IMR-90 (cell line): ENCODE measurements around the gene SUN5. TPM values are rescaled to one million over a fixed set of nuclear protein-coding genes. Genes with fewer than 3 reads are reported as not detected.

Experiments
- ATAC-seq: fragments of 200-7000 bp; cut with Tn5 transposase; 2 replicates; pipeline ENCODE4 v1.9.1; 2020; ENCODE audit warnings: low read depth, mild to moderate bottlenecking, moderate library complexity
- BruUV-seq: library from RNA; stranded (reverse); fragments of 400-500 nt; replicated peaks from 2 replicates; lab custom pipeline; 2021; lab: Mats Ljungman, UMichigan
- CTCF ChIA-PET: fragments of 300-600 bp; formaldehyde crosslinking; extraction: SDS; loops from one replicate; lab custom pipeline; 2021; ENCODE audit warnings: antibody characterized with exemption; lab: Yijun Ruan, JAX
- POLR2A ChIA-PET: fragments of 300-600 bp; sonication (Branson Sonifier 250); formaldehyde crosslinking; loops from one replicate; lab custom pipeline; 2022; ENCODE audit warnings: antibody characterized with exemption; ENCODE audit not compliant: unreplicated experiment; lab: Charles Lee
- DNase-seq: peaks from one replicate; pipeline ENCODE4 v3.0.0; 2013
- H2AFZ ChIP-seq: replicated peaks from 2 replicates; pipeline ENCODE3; 2013; ENCODE audit warnings: low read length, mild to moderate bottlenecking; ENCODE audit not compliant: poor library complexity
- H2AK5ac ChIP-seq: 2 replicates; pipeline ENCODE4 v1.6.1; 2013; ENCODE audit warnings: low read depth, low read length, inconsistent platforms
- H2AK9ac ChIP-seq: replicated peaks from 2 replicates; pipeline ENCODE3; 2013; ENCODE audit warnings: mild to moderate bottlenecking, low read depth, low read length, moderate library complexity; ENCODE audit not compliant: poor library complexity
- H2BK120ac ChIP-seq: 2 replicates; pipeline ENCODE4 v1.6.1; 2013; ENCODE audit warnings: low read depth, low read length, inconsistent platforms
- H2BK15ac ChIP-seq: 3 replicates; pipeline ENCODE4 v1.6.1; 2013; ENCODE audit warnings: low read depth, low read length, inconsistent platforms
- H2BK20ac ChIP-seq: 2 replicates; pipeline ENCODE4 v1.6.1; 2013; ENCODE audit warnings: low read depth, mild to moderate bottlenecking, inconsistent platforms, low read length, moderate library complexity
- H2BK5ac ChIP-seq: 2 replicates; pipeline ENCODE4 v1.6.1; 2013; ENCODE audit warnings: mild to moderate bottlenecking, low read depth, low read length, inconsistent platforms; ENCODE audit not compliant: poor library complexity, severe bottlenecking
- H3K14ac ChIP-seq: replicated peaks from 2 replicates; pipeline ENCODE4 v1.6.1; 2013; ENCODE audit warnings: low read depth, low read length, inconsistent platforms
- H3K18ac ChIP-seq: 2 replicates; pipeline ENCODE4 v1.6.1; 2013; ENCODE audit warnings: low read depth, low read length, control low read depth
- H3K23ac ChIP-seq: 2 replicates; pipeline ENCODE4 v1.6.1; 2013; ENCODE audit warnings: low read depth, low read length, inconsistent platforms
- H3K27ac ChIP-seq: 2 replicates; pipeline ENCODE4 v1.5.1; 2013; ENCODE audit warnings: mild to moderate bottlenecking, control low read depth, low read length; ENCODE audit not compliant: insufficient read depth
- H3K27me3 ChIP-seq: 2 replicates; pipeline ENCODE4 v1.6.1; 2013; ENCODE audit warnings: low read length; ENCODE audit not compliant: control insufficient read depth, insufficient read depth
- H3K36me3 ChIP-seq: 2 replicates; pipeline ENCODE4 v1.6.1; 2013; ENCODE audit warnings: low read length, mixed read lengths; ENCODE audit not compliant: control insufficient read depth, insufficient read depth
- H3K4ac ChIP-seq: 2 replicates; pipeline ENCODE4 v1.6.1; 2013; ENCODE audit warnings: low read depth, low read length, inconsistent platforms
- H3K4me1 ChIP-seq: 2 replicates; pipeline ENCODE4 v1.6.1; 2013; ENCODE audit warnings: low read length, mixed read lengths; ENCODE audit not compliant: control insufficient read depth, insufficient read depth
- H3K4me2 ChIP-seq: 2 replicates; pipeline ENCODE4 v1.6.1; 2013; ENCODE audit warnings: low read depth, mild to moderate bottlenecking, control low read depth, low read length, moderate library complexity
- H3K4me3 ChIP-seq: 2 replicates; pipeline ENCODE4 v1.5.1; 2013; ENCODE audit warnings: low read depth, mild to moderate bottlenecking, control low read depth, low read length, moderate library complexity; ENCODE audit not compliant: insufficient read depth
- H3K56ac ChIP-seq: 2 replicates; pipeline ENCODE4 v1.6.1; 2013; ENCODE audit warnings: low read length, inconsistent platforms; ENCODE audit not compliant: insufficient read depth; ENCODE audit errors: extremely low read depth
- H3K79me1 ChIP-seq, 2 experiments: 2 replicates each; pipeline ENCODE4 v1.6.1; 2013; ENCODE audit warnings: low read length in 2 of 2, inconsistent platforms in 1 of 2, low read depth in 1 of 2
- H3K9ac ChIP-seq: 2 replicates; pipeline ENCODE4 v1.6.1; 2013; ENCODE audit warnings: low read depth, low read length, control low read depth
- H3K9me1 ChIP-seq: 2 replicates; pipeline ENCODE4 v1.6.1; 2013; ENCODE audit warnings: low read length, inconsistent platforms; ENCODE audit not compliant: insufficient read depth
- H3K9me3 ChIP-seq: 2 replicates; pipeline ENCODE4 v1.6.1; 2013; ENCODE audit warnings: low read length; ENCODE audit not compliant: control insufficient read depth, insufficient read depth
- H4K20me1 ChIP-seq: 2 replicates; pipeline ENCODE4 v1.6.1; 2013; ENCODE audit warnings: low read length, inconsistent platforms; ENCODE audit not compliant: insufficient read depth
- H4K5ac ChIP-seq: 2 replicates; pipeline ENCODE4 v1.6.1; 2013; ENCODE audit warnings: mild to moderate bottlenecking, low read depth, low read length, control low read depth
- H4K8ac ChIP-seq, 2 experiments: 2 replicates each; pipeline ENCODE4 v1.6.1; 2013; ENCODE audit warnings: low read depth in 2 of 2, low read length in 2 of 2, control low read depth in 1 of 2, inconsistent platforms in 1 of 2
- H4K91ac ChIP-seq: 2 replicates; pipeline ENCODE4 v1.6.1; 2013; ENCODE audit warnings: low read depth, low read length, inconsistent platforms; ENCODE audit not compliant: insufficient read depth
- BHLHE40 ChIP-seq: fragments of 150-350 bp; IDR thresholded peaks from 2 replicates; pipeline ENCODE4 v1.6.1; 2016; ENCODE audit warnings: mild to moderate bottlenecking, low read depth, low read length
- CHD1 ChIP-seq: IDR thresholded peaks from 2 replicates; pipeline ENCODE4 v1.6.1; 2012; ENCODE audit warnings: low read depth, low read length, improper control_type of control experiment
- CTCF ChIP-seq: conservative IDR thresholded peaks from 2 replicates; pipeline ENCODE4 v1.5.1; 2012; ENCODE audit warnings: mild to moderate bottlenecking, low read depth, low read length, improper control_type of control experiment
- ELK1 ChIP-seq: fragments of 150-350 bp; IDR thresholded peaks from 2 replicates; pipeline ENCODE4 v1.6.1; 2016; ENCODE audit warnings: low read depth, mild to moderate bottlenecking, low read length, moderate library complexity, borderline replicate concordance
- FOS ChIP-seq: fragments of 150-350 bp; IDR thresholded peaks from 2 replicates; pipeline ENCODE4 v1.6.1; 2016; ENCODE audit warnings: low read depth, low read length
- MAFK ChIP-seq: IDR thresholded peaks from 2 replicates; pipeline ENCODE4 v1.6.1; 2012; ENCODE audit warnings: low read depth, low read length, improper control_type of control experiment
- MAZ ChIP-seq: IDR thresholded peaks from 2 replicates; pipeline ENCODE4 v1.6.1; 2012; ENCODE audit warnings: low read depth, mild to moderate bottlenecking, low read length, improper control_type of control experiment, moderate library complexity, borderline replicate concordance
- MXI1 ChIP-seq: IDR thresholded peaks from 2 replicates; pipeline ENCODE4 v1.6.1; 2012; ENCODE audit warnings: low read depth, mild to moderate bottlenecking, low read length, moderate library complexity, borderline replicate concordance
- NFE2L2 ChIP-seq: fragments of 150-350 bp; IDR thresholded peaks from 2 replicates; pipeline ENCODE4 v1.6.1; 2016; ENCODE audit warnings: low read depth, mild to moderate bottlenecking, low read length
- POLR2A ChIP-seq: IDR thresholded peaks from 2 replicates; pipeline ENCODE4 v1.6.1; 2012; ENCODE audit warnings: mild to moderate bottlenecking, low read depth, low read length
- RAD21 ChIP-seq: IDR thresholded peaks from 2 replicates; pipeline ENCODE4 v1.6.1; 2012; ENCODE audit warnings: low read length, improper control_type of control experiment
- RCOR1 ChIP-seq: IDR thresholded peaks from 2 replicates; pipeline ENCODE4 v1.6.1; 2012; ENCODE audit warnings: mild to moderate bottlenecking, low read length, improper control_type of control experiment; ENCODE audit not compliant: insufficient replicate concordance
- RFX5 ChIP-seq: IDR thresholded peaks from 2 replicates; pipeline ENCODE4 v1.8.0; 2012; ENCODE audit warnings: low read depth, mild to moderate bottlenecking, low read length, moderate library complexity
- USF2 ChIP-seq: fragments of 150-350 bp; IDR thresholded peaks from 2 replicates; pipeline ENCODE4 v1.6.1; 2017; ENCODE audit warnings: mild to moderate bottlenecking, antibody characterized with exemption, low read length, low read depth
- WGBS, 2 experiments: methylation state at CpG; one replicate each; pipeline versions ENCODE4 v1.1.5 to v1.1.7; 2013; ENCODE audit warnings: missing lambda C conversion rate in 2 of 2; ENCODE audit not compliant: insufficient read length in 1 of 2; ENCODE audit errors: extremely low coverage in 2 of 2; 5-methylcytosine and 5-hydroxymethylcytosine counted together
- dilution Hi-C: fragments of 300-500 bp; cut with HindIII; formaldehyde crosslinking; loops from one replicate; pipeline ENCODE4 v1.14.3; 2018; ENCODE audit warnings: low sequenced_read_pairs; ENCODE audit not compliant: unreplicated experiment
- in situ Hi-C: fragments of 300-500 bp; cut with MboI; formaldehyde crosslinking; loops from 3 replicates; pipeline ENCODE4 v1.14.3; 2019; ENCODE audit warnings: low sequenced_read_pairs, inconsistent platforms, mixed read lengths
- intact Hi-C: fragments of 100-400 bp; cut with micrococcal nuclease; formaldehyde crosslinking; loops from 2 replicates; pipeline ENCODE4 v1.10.0; 2022
- polyA plus RNA-seq, 3 experiments: library from polyadenylated mRNA; depleted of rRNA; stranded (reverse); fragments of >200 nt; gene quantifications; 2 replicates each; pipeline ENCODE4 v1.2.3, GENCODE V29; 2012; ENCODE audit warnings: low replicate concordance in 1 of 3
- total RNA-seq: library from RNA; depleted of rRNA; stranded (reverse); fragments of >200 nt; gene quantifications from 2 replicates; pipeline ENCODE4 v1.2.3, GENCODE V29; 2012

The SUN5 gene
- total and polyA plus RNA-seq, 2 of the 4 experiments (the other 2 are of a cell fraction), result not detected

GRCh38 chr20:33028875-33029274, 24.6 kb upstream of the SUN5 start:
- intact Hi-C loops (no loop called here), in situ Hi-C loops (no loop called here), dilution Hi-C loops (no loop called here)
- no peak for TF ChIP-seq POLR2A
- TF ChIP-seq RFX5, result no peak
- no peak for TF ChIP-seq RAD21
- TF ChIP-seq RCOR1, result no peak
- no peak for TF ChIP-seq CHD1
- no peak for TF ChIP-seq MXI1
- TF ChIP-seq FOS, result no peak
- no peak for TF ChIP-seq MAFK
- no peak for TF ChIP-seq BHLHE40
- TF ChIP-seq NFE2L2, result no peak
- no peak for TF ChIP-seq MAZ
- no peak for TF ChIP-seq ELK1
- no peak for TF ChIP-seq USF2
- TF ChIP-seq CTCF, result no peak
- H4K5ac ChIP-seq, result no peak overlapping the region
- WGBS, 2 experiments, result 40% methylated on average over 4 of the region's 7 CpGs; no CpG with 5 or more reads in 1 of the 2 experiments
- no peak overlapping the region for H3K23ac ChIP-seq
- no peak overlapping the region for H3K4me3 ChIP-seq
- no peaks in the 10 kb centered on the region for H3K9me1 ChIP-seq
- no peak overlapping the region for H3K56ac ChIP-seq
- no peak overlapping the region for H4K91ac ChIP-seq
- no peak overlapping the region for H3K4me2 ChIP-seq
- no peak overlapping the region for H3K27ac ChIP-seq
- H3K36me3 ChIP-seq, result no peaks in the 10 kb centered on the region
- ChIA-PET CTCF (no interaction called here), POLR2A (no interaction called here)
- no peak overlapping the region for H2BK20ac ChIP-seq
- no TSS peak for BruUV-seq
- DNase-seq, result no peak
- no peaks in the 10 kb centered on the region for H3K9me3 ChIP-seq
- H2BK120ac ChIP-seq, result no peak overlapping the region
- H4K20me1 ChIP-seq, result no peaks in the 10 kb centered on the region
- no peak overlapping the region for H2BK5ac ChIP-seq
- peak overlapping the region; percentile 14 for H2AFZ ChIP-seq
- H3K14ac ChIP-seq, result no peak overlapping the region
- H3K9ac ChIP-seq, result no peak overlapping the region
- no peak overlapping the region for H3K4ac ChIP-seq
- no peaks in the 10 kb centered on the region for H3K79me1 ChIP-seq
- H3K4me1 ChIP-seq, result no peaks in the 10 kb centered on the region
- no peak overlapping the region for H2AK9ac ChIP-seq
- no peak overlapping the region for H2BK15ac ChIP-seq
- no peaks in the 10 kb centered on the region for H3K27me3 ChIP-seq
- no peak overlapping the region for H3K18ac ChIP-seq
- H2AK5ac ChIP-seq, result no peak overlapping the region
- H4K8ac ChIP-seq, result no peak overlapping the region
- no peak for ATAC-seq
